NT2/D1 (cell line): ENCODE results near the gene DPM3.

Experiments used
- SUZ12 ChIP-seq: IDR thresholded peaks from 2 replicates; pipeline ENCODE4 v1.6.1; 2011; ENCODE audit not compliant: insufficient read length, insufficient read depth; ENCODE audit errors: extremely low read depth
- YY1 ChIP-seq: IDR thresholded peaks from 2 replicates; pipeline ENCODE4 v1.6.1; 2011; ENCODE audit not compliant: insufficient read length, insufficient read depth
- ZNF274 ChIP-seq: IDR thresholded peaks from 2 replicates; pipeline ENCODE4 v1.6.1; 2011; ENCODE audit warnings: mild to moderate bottlenecking, low read depth, low read length

DNA sequence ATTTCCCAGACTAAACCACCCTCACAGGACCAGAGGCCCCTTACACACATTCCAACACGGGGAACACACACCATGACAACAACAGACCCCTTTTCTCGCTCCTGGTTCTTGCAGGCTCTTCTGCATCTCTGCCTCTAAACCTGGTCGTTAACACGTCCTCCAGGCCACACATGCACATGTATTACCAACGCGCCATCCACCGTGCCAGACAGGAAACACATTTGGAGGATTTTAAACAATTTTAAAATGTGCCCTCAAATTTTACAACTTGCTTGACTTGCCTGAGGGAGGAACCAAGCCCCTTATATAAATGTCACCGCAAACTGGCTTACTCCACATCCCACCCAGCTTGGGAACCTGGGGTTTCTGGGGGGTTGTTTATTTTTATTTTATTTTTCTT, 29.5 kb downstream of the DPM3 start:
- TF ChIP-seq YY1 (no peak), ZNF274 (no peak), SUZ12 (no peak)
